GM23338 (cell line): Measurements from ENCODE around the gene CACHD1. TPM values are rescaled to one million over a fixed set of nuclear protein-coding genes. Genes with fewer than 3 reads are reported as not detected.

Experiments
- ATAC-seq: fragments of 200-7000 bp; cut with Tn5 transposase; 3 replicates; pipeline ENCODE4 v1.9.1; 2020
- DNase-seq: peaks from one replicate; pipeline ENCODE4 v3.0.0-alpha.2; 2015; ENCODE audit warnings: low spot score
- H2AFZ ChIP-seq: fragments of 200-600 bp; sonication (generic); 2 replicates; pipeline ENCODE4 v1.8.0; 2016; ENCODE audit warnings: antibody characterized with exemption, mild to moderate bottlenecking, moderate library complexity
- H3F3A ChIP-seq: fragments of 200-600 bp; sonication (generic); replicated peaks from 2 replicates; pipeline ENCODE4 v1.8.0; 2017; ENCODE audit warnings: antibody characterized with exemption, mixed run types, low read depth
- H3K27ac ChIP-seq: fragments of 200-600 bp; sonication (generic); 2 replicates; pipeline ENCODE4 v1.6.1; 2016; ENCODE audit warnings: low read depth
- H3K27me3 ChIP-seq: fragments of 200-600 bp; sonication (generic); 2 replicates; pipeline ENCODE4 v1.8.0; 2016; ENCODE audit warnings: mild to moderate bottlenecking, mixed run types, moderate library complexity; ENCODE audit not compliant: insufficient read depth
- H3K36me3 ChIP-seq: fragments of 200-600 bp; sonication (generic); 2 replicates; pipeline ENCODE4 v1.8.0; 2016; ENCODE audit warnings: mild to moderate bottlenecking; ENCODE audit not compliant: insufficient read depth
- H3K4me1 ChIP-seq: fragments of 200-600 bp; sonication (generic); 2 replicates; pipeline ENCODE4 v1.8.0; 2016; ENCODE audit warnings: mild to moderate bottlenecking, moderate library complexity; ENCODE audit not compliant: insufficient read depth
- H3K4me2 ChIP-seq: fragments of 200-600 bp; sonication (generic); 2 replicates; pipeline ENCODE4 v1.7.1; 2017; ENCODE audit warnings: mixed run types
- H3K4me3 ChIP-seq: fragments of 200-600 bp; sonication (generic); 2 replicates; pipeline ENCODE4 v1.6.1; 2016; ENCODE audit warnings: mixed run types
- H3K79me2 ChIP-seq: fragments of 200-600 bp; sonication (generic); replicated peaks from 2 replicates; pipeline ENCODE4 v1.8.0; 2017; ENCODE audit warnings: mild to moderate bottlenecking; ENCODE audit not compliant: insufficient read depth
- H3K9me2 ChIP-seq: fragments of 200-600 bp; sonication (generic); 2 replicates; pipeline ENCODE4 v1.8.0; 2017; ENCODE audit not compliant: insufficient read depth
- H4K20me1 ChIP-seq: fragments of 200-600 bp; sonication (generic); replicated peaks from 2 replicates; pipeline ENCODE4 v1.8.0; 2017; ENCODE audit warnings: mild to moderate bottlenecking; ENCODE audit not compliant: insufficient read depth
- H3K27ac Mint-ChIP-seq: 2 replicates; pipeline ENCODE4 v1.8.0; 2020; ENCODE audit warnings: inconsistent platforms, mild to moderate bottlenecking, moderate library complexity, mixed read lengths
- H3K27me3 Mint-ChIP-seq: 3 replicates; pipeline ENCODE4 v1.8.0; 2022; ENCODE audit warnings: low read depth, mild to moderate bottlenecking, moderate library complexity, mixed read lengths, inconsistent platforms; ENCODE audit not compliant: insufficient read depth, poor library complexity
- H3K36me3 Mint-ChIP-seq: 3 replicates; pipeline ENCODE4 v1.8.0; 2021; ENCODE audit warnings: low read depth, mild to moderate bottlenecking, inconsistent platforms, moderate library complexity, mixed read lengths
- H3K4me1 Mint-ChIP-seq: 3 replicates; pipeline ENCODE4 v1.8.0; 2020; ENCODE audit warnings: mild to moderate bottlenecking, inconsistent platforms, mixed read lengths
- H3K4me3 Mint-ChIP-seq: 3 replicates; pipeline ENCODE4 v1.8.0; 2021; ENCODE audit warnings: moderate library complexity, mild to moderate bottlenecking, inconsistent platforms, mixed read lengths
- H3K9me3 Mint-ChIP-seq: 3 replicates; pipeline ENCODE4 v1.8.0; 2020; ENCODE audit warnings: moderate library complexity, mild to moderate bottlenecking, inconsistent platforms, mixed read lengths
- CREB1 ChIP-seq: fragments of 250-450 bp; sonication (Bioruptor Pico); IDR thresholded peaks from 2 replicates; pipeline ENCODE4 v1.5.0; 2020; ENCODE audit warnings: low read depth, mild to moderate bottlenecking, moderate library complexity
- JUNB ChIP-seq: IDR thresholded peaks from one replicate; pipeline ENCODE4 v1.6.1; 2016; ENCODE audit warnings: antibody characterized with exemption; ENCODE audit not compliant: unreplicated experiment
- REST ChIP-seq: IDR thresholded peaks from one replicate; pipeline ENCODE4 v1.6.1; 2018; ENCODE audit warnings: antibody characterized with exemption; ENCODE audit not compliant: unreplicated experiment
- ZNF331 ChIP-seq: fragments of 250-450 bp; sonication (Bioruptor Pico); IDR thresholded peaks from 2 replicates; pipeline ENCODE4 v1.5.0; 2020; ENCODE audit warnings: low read depth, mild to moderate bottlenecking, moderate library complexity
- polyA plus RNA-seq: library from polyadenylated mRNA; unstranded; fragments of >200 nt; fragmentation: Nextera tagmentation; extraction: Ambion mirVana; gene quantifications from 2 replicates; pipeline ENCODE4 v1.2.1, GENCODE V29; 2016
- total RNA-seq: library from RNA; depleted of rRNA; stranded (reverse); fragments of >200 nt; shearing (Covaris generic); gene quantifications from 2 replicates; pipeline ENCODE4 v1.2.3, GENCODE V29; 2014

The CACHD1 gene
- total and polyA plus RNA-seq, 2 experiments from 2014 or later, result 12.6 to 43.7 TPM

DNA sequence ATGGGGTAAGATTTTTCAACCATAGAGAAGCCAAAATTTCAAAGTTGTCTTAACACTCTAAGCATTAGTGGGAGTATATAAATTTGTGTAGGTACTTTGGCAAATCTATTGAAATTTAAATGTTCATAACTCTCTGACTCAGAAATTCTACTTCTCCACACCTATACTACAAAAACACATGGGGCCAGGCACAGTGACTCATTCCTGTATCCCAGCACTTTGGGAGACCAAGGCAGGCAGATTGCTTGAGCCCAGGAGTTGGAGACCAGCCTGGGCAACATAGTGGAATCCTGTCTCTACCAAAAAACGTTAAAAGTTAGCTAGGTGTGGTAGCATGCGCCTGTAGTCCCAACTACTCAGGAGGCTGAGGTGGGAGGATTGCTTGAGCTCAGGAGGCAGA, 233.7 kb downstream of the CACHD1 start:
- DNase-seq, result no peak
- Mint-ChIP-seq H3K4me1 (peaks cover 9% of the 10 kb centered on the region), H3K9me3 (no peaks in the 10 kb centered on the region; the same call in 2 of the 3 replicates), H3K27me3 (peaks cover 6% of the 10 kb centered on the region), H3K27ac (no peak overlapping the region), H3K4me3 (no peak overlapping the region), H3K36me3 (no peaks in the 10 kb centered on the region)
- no peaks in the 10 kb centered on the region for H3K27me3 ChIP-seq
- TF ChIP-seq CREB1 (CRISPR knock-in tag) (no peak), ZNF331 (CRISPR knock-in tag) (no peak)
- ATAC-seq, result no peak
- no peak overlapping the region for H3K4me2 ChIP-seq
- no peaks in the 10 kb centered on the region for H3K9me2 ChIP-seq
- H3F3A ChIP-seq, result no peaks in the 10 kb centered on the region
- H2AFZ ChIP-seq, result no peak overlapping the region
- H3K36me3 ChIP-seq, result no peaks in the 10 kb centered on the region
- H3K4me1 ChIP-seq, result no peaks in the 10 kb centered on the region
- H3K79me2 ChIP-seq, result no peaks in the 10 kb centered on the region
- H3K27ac ChIP-seq, result no peak overlapping the region
- no peaks in the 10 kb centered on the region for H4K20me1 ChIP-seq
- H3K4me3 ChIP-seq, result no peak overlapping the region

DNA sequence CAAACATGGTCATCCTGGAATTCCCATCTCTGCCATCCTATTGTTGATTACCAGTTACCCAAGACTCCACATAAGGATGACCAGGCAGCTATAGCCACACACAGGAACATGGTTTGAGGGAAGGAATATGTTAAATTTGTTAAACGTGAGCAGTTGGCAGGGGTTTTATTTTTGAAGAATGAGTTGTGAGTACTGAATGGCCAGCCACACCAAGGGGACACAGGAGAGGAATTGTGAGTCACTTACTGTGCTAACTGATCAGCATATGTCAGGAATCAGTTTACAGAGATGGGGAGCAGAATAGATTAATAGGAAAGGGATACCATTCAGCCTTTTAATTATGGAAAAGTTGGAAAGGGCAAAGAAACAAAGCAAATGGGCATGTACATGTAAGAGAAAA, 235.7 kb downstream of the CACHD1 start:
- no peaks in the 10 kb centered on the region for H3K36me3 Mint-ChIP-seq

More for the DNA sequence above, 235.7 kb downstream of the CACHD1 start:
- no peaks in the 10 kb centered on the region for H3F3A ChIP-seq
- H3K27ac ChIP-seq, result no peak overlapping the region
- H3K27me3 ChIP-seq, result no peaks in the 10 kb centered on the region
- no peaks in the 10 kb centered on the region for H3K4me1 ChIP-seq
- Mint-ChIP-seq H3K27me3 (no peaks in the 10 kb centered on the region), H3K4me1 (no peaks in the 10 kb centered on the region), H3K9me3 (no peaks in the 10 kb centered on the region; the same call in 2 of the 3 replicates), H3K4me3 (no peak overlapping the region), H3K27ac (no peak overlapping the region)
- no peak overlapping the region for H3K4me2 ChIP-seq
- no peak overlapping the region for H2AFZ ChIP-seq
- no peaks in the 10 kb centered on the region for H3K79me2 ChIP-seq
- H3K4me3 ChIP-seq, result no peak overlapping the region
- no peaks in the 10 kb centered on the region for H3K36me3 ChIP-seq
- ATAC-seq (no peak), DNase-seq (no peak)
- TF ChIP-seq JUNB, result no peak
- no peak for TF ChIP-seq REST
- no peaks in the 10 kb centered on the region for H4K20me1 ChIP-seq
- no peaks in the 10 kb centered on the region for H3K9me2 ChIP-seq
